Stimulated activated CD4-positive, alpha-beta T cell treated with anti-CD3 and anti-CD28 coated beads, TNF-alpha, amount 100 ng/mL, for 4 hours (primary cell): ENCODE results near the gene BAHD1.

Experiments
- DNase-seq, 3 experiments: peaks; one replicate each; pipeline ENCODE4 v3.0.0-alpha.2; 2020; ENCODE audit warnings: low read depth in 3 of 3

Gene BAHD1

DNA sequence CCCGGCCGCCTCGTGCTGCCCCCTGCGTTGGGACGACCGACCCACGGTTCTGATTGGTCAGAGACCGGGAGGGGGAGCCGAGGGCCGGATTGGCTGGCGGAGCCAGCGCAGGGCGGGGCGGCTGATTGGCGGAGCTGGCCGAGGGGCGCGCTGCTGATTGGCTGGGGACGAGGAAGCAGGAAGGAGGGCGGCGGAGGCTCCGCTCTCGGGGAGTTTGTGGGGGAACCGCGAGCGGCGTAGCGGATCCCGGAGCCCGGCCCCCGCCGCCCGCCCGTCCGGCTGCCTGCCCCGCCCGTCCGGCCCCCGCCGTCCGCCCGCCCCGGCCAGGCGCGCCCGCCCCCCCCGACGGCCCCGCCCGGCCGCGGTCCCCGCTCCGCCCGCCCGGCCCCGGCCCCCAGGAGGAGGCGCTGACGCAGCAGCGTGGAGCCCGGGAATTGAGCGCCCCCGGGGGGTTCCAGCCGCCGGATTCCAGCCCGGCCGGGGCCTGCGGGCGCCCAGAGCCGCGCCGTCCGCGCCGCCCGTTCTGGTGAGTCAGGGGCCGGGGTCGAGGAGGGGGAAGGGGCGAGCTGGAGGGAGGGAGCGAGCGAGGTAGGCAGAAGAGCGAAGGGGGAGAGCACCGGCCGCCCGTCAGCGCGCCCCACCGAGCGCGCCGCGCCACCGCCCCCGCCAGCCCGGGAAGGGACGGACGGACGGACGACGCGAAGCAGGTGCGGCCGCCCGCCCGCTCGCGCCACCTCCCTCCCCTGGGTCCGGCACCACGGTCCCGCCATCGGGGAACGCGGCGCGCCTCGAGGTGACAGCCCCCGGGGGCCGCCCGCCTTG lies at the start of gene BAHD1:
Gene BAHD1 (plus strand): TSS at position 211 of the 822 bp plus-strand sequence. CDS start 17,512 bp downstream, outside the sequence.
- peak; percentile 91 to 93 (median 92) for DNase-seq

DNA sequence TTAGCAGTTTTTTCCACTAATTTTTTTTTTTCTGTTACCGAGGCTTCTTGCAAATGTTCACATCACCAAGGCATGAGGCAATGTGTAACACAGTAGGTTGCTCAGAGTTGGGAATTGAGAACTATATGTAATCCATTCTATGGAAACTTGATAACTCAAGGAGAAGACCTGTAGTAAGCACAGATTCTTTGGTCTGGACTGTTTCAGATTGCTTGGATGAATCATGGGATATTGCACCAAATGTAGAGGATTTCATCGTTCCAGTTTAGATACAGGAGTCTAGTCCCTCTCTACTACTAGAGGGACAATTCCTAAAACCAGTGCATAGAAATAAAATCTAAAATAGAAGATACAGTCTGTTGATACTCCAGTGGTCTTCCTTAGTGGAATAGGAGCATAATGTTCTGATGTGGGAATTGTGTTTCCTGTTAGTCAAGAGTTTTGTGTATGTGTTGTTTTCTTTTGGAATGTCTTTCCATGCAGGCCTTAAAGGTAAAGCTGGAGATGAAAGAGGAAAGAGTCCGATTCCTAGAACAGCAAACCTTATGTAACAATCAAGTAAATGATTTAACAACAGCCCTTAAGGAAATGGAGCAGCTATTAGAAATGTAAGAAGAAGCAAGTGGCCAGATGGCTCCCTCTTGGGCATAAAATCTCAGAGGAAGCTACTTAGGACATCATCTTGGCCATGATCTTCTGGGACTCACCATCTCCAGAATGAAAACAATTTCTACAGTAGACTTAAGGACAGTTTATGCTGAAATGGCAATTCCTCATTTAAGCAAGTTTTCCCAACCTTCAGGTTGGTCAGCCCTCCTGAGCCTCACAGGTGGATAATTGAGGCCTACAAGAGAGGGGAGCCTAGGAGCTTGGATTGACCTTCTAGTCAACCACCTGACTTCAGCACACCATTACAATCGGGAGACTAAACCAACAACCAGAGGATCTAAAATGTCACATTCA lies 47.5 kb upstream of the BAHD1 start:
- no peak for DNase-seq

DNA sequence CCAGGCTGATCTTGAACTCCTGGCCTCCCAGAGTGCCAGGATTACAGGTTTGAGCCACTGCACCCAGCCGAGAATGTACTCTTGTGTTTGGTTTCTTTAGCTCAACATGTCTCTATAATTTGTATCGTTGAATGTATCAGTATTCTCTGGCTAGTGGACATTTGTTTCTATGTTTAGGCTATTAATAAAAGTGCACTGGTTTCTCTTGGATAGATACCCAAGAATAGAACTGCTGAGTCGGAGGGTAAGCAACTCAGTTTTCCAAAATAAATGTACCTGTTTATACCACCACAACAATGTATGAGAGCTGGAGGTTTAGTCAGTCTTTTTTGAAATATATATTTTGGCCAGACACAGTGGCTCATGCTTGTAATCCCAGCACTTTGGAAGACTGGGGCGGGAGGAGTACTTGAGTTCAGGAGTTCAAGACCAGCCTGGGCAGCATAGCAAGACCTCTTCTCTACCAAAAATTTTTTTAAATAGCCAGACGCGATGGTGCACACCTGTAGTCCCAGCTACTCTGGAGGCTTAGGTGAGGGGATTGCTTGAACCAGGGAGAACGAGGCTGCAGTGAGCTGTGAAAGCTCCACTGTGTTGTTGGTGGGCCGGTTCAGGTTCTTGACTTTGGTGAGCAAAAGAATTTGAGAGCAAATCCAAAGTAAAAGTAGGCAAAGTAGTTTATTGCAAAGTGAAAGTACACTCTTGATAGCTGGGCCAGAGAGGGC lies 42.9 kb upstream of the BAHD1 start:
- DNase-seq, result no peak

GRCh38 chr15:40398413-40398873 lies 42.3 kb upstream of the BAHD1 start:
- no peak for DNase-seq

GRCh38 chr15:40399370-40399769 lies 41.4 kb upstream of the BAHD1 start:
- no peak for DNase-seq

DNA sequence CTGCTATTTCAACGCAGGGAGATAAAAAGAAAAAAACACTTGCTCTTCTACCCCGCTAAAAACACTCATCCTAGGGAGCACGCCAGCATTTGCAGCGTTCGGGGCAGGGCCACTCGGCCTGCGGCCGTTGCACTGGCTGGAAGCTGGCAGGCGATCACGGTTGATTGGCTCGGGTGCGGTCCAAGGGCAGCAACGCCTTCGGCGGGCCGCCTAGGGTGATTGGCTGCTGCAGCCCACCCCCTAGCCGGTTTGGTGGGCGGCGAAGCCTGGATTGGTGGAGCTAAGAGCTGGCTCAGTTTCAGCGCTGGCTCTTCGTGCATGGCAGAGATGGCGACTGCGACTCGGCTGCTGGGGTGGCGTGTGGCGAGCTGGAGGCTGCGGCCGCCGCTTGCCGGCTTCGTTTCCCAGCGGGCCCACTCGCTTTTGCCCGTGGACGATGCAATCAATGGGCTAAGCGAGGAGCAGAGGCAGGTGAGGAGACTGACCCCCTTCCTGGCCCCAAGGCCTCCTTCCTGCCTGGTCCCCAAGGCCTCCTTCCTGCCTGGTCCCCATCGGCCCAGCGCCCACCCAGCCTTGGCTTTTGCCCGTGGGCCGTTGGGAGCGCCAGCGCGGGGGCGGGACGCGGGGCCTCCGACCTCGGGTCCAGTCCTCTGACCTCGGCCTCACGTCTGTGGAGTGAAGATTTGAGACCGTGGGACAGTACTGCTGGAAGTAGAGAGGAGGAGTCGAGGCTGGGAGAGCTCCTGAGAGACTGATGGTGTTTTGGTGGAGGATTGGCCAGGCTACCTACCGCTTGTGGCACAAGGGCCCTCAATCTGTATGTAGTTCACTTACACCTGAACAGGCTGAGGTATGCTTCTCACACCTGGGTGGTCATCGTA lies 35.0 kb upstream of the BAHD1 start, which contains the start of gene IVD:
Gene IVD (plus strand): TSS at position 295 of the 881 bp plus-strand sequence. CDS start 33 bp downstream, at position 328.
- peak; percentile 69 to 75 (median 70) for DNase-seq

GRCh38 chr15:40407330-40407990 lies 33.3 kb upstream of the BAHD1 start:
- no peak for DNase-seq

DNA sequence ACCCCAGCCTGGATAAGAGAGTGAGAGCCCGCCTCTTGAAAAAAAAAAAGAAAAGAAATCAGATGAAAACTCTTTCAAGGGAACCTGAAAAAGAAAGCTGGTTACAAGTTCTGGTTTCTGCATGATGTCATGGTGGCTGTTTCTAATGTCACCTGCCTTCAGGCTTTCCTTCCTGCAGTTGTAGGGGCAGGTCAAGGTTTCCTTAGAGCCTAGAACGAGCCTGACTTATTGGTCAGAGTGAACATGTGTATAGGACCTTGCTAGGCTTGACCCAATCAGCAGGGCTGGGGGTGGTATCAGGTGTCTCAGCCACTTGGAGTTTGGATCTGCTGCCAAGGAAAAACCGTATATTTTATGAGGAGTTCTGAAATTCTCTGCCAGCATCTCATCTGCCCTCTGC lies 31.4 kb upstream of the BAHD1 start:
- no peak for DNase-seq

DNA sequence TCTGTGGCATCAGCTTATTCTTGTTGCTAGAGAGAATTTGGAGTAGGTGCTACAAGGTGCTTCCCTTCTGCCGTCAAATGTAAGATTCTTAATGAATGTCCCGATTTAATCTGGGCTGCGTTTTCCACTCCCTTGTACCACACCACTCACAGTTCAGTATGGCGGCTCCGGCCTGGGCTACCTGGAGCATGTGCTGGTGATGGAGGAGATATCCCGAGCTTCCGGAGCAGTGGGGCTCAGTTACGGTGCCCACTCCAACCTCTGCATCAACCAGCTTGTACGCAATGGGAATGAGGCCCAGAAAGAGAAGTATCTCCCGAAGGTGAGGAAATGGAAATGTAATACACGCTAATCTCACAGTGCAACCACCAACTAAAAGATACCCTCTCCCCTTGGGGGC lies 30.3 kb upstream of the BAHD1 start:
- DNase-seq, result no peak

DNA sequence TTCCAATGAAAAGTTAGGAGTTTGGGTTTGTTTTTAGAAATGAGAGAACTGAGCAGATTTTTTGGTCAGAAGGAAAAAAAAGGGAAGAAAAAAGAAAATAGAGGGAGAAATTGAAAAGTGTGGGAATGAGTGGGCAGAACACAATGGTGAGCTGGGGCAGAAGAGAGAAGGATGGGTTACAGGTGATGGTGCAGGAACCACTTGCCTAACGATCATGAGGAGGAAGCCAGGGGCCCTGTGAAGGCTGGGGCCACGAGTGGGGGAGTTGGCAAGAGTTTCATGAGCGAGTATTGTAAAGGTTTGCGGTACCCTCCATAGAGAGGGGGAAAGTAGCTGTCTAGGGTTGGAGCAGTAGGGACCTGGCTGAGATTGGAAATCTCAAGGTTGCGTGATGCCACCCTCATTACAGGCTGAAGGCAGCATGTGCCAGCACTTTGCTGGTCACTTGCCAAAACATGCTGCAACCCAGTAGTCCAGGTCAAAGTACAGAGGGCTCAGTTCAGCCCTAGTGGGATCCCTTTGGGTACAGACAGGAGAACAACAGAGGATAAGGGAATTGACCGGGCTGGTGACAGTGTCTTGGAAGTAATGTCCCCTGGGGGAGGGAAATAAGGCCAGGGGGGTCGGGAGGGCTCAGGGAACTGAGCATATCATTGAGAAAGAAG lies 28.5 kb upstream of the BAHD1 start:
- DNase-seq, result no peak

- no peak for DNase-seq
Measured at GRCh38 chr15:40413036-40413435, 27.7 kb upstream of the BAHD1 start.

- DNase-seq, result no peak
Measured at GRCh38 chr15:40414816-40415215, 25.9 kb upstream of the BAHD1 start.

- no peak for DNase-seq
Measured at GRCh38 chr15:40415226-40415625, 25.5 kb upstream of the BAHD1 start.

- no peak for DNase-seq
Measured at GRCh38 chr15:40416056-40416455, 24.7 kb upstream of the BAHD1 start.

GRCh38 chr15:40418126-40418525 lies 22.6 kb upstream of the BAHD1 start:
- no peak for DNase-seq

DNA sequence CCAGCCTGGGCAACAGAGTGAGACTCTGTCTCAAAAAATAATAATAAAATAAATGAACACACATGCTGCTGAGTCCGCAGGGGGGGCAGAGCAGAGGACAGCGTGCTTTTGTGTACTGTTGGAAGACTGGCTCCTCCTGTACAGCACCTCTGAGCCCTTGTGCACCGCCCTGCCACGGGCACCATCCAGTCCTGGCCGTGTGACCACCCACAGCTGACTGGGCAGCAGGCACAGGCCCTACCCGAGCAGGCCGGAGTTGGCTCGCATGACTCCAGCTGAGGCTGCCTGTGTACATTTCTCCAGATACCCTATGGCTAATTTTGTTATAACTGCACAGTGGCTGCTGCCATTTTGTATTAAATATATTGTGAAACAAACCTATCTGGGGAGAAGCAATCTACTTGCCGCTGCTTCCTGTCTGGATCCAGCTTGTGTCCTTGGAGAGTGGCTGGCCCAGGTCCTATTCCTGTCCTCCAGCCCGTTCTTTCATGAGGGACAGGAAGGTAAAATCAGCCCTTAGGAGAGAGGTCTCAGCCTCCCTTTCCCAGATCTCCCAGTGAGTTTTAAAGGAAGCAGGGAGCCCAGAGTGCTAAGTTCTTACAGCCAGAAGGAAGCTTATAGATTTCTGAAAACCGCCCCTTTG lies 20.6 kb upstream of the BAHD1 start:
- DNase-seq, result no peak

DNA sequence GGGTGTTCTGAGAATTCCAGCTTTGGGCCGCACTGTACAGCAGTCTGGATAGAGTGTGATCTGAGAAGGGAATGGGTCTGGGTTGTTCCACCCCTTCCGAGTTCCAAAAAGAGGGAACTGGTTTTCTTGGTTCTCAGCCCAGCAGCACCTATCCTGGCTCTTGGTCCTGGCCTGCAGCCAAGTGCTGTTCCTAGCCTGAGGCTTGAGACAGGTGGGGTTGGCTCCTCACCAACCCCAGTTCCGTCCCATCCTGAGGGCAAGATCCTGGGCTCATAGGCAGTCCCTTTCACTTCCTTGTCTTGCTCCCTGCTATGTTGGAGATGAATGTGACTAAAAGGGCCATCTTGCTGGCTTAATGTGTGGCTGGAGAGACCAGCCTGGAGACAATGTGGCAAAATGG lies 20.0 kb upstream of the BAHD1 start:
- DNase-seq, result no peak

GRCh38 chr15:40421246-40422157 lies 19.3 kb upstream of the BAHD1 start:
- peak; percentile 70 to 75 (median 70) for DNase-seq
